SU-DHL-6 (cell line): ENCODE results near the gene B4GALNT1.

ENCODE experiments used
- H2AFZ ChIP-seq: fragments of 200-600 bp; sonication (generic); 2 replicates; pipeline ENCODE4 v1.6.1; 2014; ENCODE audit warnings: low read depth, mild to moderate bottlenecking, moderate library complexity, mixed read lengths, antibody characterized with exemption, low read length; ENCODE audit not compliant: severe bottlenecking
- H3F3A ChIP-seq: fragments of 200-600 bp; shearing (Covaris generic); 2 replicates; pipeline ENCODE4 v1.6.0; 2016; ENCODE audit warnings: antibody characterized with exemption, mild to moderate bottlenecking; ENCODE audit not compliant: insufficient read depth
- H3K27ac ChIP-seq: fragments of 200-600 bp; sonication (generic); 2 replicates; pipeline ENCODE4 v1.5.1; 2016; ENCODE audit warnings: low read depth, mild to moderate bottlenecking, low read length, moderate library complexity, mixed read lengths
- H3K27me3 ChIP-seq: fragments of 200-600 bp; sonication (generic), shearing (Covaris generic); 2 replicates; pipeline ENCODE4 v1.6.0; 2014; ENCODE audit warnings: mild to moderate bottlenecking, low read length
- H3K36me3 ChIP-seq: fragments of 200-600 bp; sonication (generic); 2 replicates; pipeline ENCODE4 v1.6.1; 2014; ENCODE audit warnings: mild to moderate bottlenecking, low read length, mixed read lengths
- H3K4me2 ChIP-seq: fragments of 300-600, 200-600 bp; shearing (Covaris generic), sonication (generic); 2 replicates; pipeline ENCODE4 v1.6.0; 2014; ENCODE audit warnings: low read length, low read depth, mild to moderate bottlenecking; ENCODE audit not compliant: poor library complexity, severe bottlenecking
- H3K4me3 ChIP-seq: fragments of 200-600 bp; sonication (generic); 2 replicates; pipeline ENCODE4 v1.5.1; 2014; ENCODE audit warnings: antibody characterized with exemption, low read length, mild to moderate bottlenecking, mixed read lengths; ENCODE audit not compliant: insufficient read depth, poor library complexity, severe bottlenecking
- H3K79me2 ChIP-seq: fragments of 200-600 bp; sonication (generic); 2 replicates; pipeline ENCODE4 v1.6.1; 2014; ENCODE audit warnings: mild to moderate bottlenecking, low read length, moderate library complexity; ENCODE audit not compliant: insufficient read depth
- H3K9ac ChIP-seq: fragments of 200-600 bp; sonication (generic); 2 replicates; pipeline ENCODE4 v1.7.0; 2014; ENCODE audit warnings: mild to moderate bottlenecking, low read length
- H3K9me2 ChIP-seq: fragments of 200-600 bp; sonication (generic); replicated peaks from 2 replicates; pipeline ENCODE4 v1.6.1; 2014; ENCODE audit warnings: low read length; ENCODE audit not compliant: insufficient read depth
- H3K9me3 ChIP-seq: fragments of 200-600 bp; sonication (generic); 2 replicates; pipeline ENCODE4 v1.6.1; 2014; ENCODE audit warnings: low read length, mixed read lengths; ENCODE audit not compliant: insufficient read depth
- H4K20me1 ChIP-seq: fragments of 200-600 bp; sonication (generic); 2 replicates; pipeline ENCODE4 v1.6.1; 2014; ENCODE audit warnings: low read depth, mild to moderate bottlenecking, antibody characterized with exemption, low read length, moderate library complexity, mixed read lengths
- CTCF ChIP-seq: fragments of 200-600 bp; sonication (generic); IDR thresholded peaks from one replicate; pipeline ENCODE4 v1.5.1; 2017; ENCODE audit warnings: antibody characterized with exemption, mild to moderate bottlenecking, low read length, moderate library complexity; ENCODE audit not compliant: insufficient read depth, poor library complexity, severe bottlenecking
- EZH2phosphoT487 ChIP-seq: fragments of 200-600 bp; sonication (generic), shearing (Covaris generic); conservative IDR thresholded peaks from 2 replicates; pipeline ENCODE4 v1.6.1; 2018; ENCODE audit warnings: mild to moderate bottlenecking, antibody characterized with exemption, low read length, moderate library complexity, mixed read lengths

Gene B4GALNT1

DNA sequence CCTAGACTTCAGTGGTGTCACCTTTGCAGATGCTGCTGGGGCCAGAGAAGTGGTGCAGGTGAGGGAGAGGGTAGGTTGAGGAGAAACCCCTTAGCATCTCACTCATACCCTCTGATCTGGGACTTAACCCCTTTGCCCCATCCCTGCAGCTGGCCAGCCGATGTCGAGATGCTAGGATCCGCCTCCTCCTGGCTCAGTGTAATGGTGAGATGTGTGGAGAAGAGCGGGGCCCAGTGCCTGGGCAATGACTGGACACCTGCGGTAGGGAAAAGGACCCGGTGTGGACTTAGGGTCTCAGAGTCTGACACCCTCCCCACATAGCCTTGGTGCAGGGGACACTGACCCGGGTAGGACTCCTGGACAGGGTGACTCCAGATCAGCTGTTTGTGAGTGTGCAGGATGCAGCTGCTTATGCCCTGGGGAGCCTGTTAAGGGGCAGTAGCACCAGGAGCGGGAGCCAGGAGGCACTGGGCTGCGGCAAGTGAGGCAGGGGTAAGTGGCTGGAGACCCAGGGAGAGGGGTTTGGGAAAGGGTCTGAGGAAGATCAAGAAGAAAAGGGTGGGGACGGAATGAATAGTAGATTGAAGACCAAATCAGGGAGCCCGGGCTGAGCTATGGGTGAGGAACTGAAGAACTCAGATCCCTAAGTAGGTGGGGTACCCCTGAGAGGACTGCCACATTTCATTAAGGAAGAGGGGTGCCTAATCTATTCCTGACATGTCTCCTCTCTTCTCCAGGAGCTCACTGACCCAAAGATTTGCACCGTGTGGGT, 7.6 kb downstream of the B4GALNT1 start:
- Histone ChIP-seq H3K36me3 (no peaks in the 10 kb centered on the region), H3K9ac (no peak overlapping the region), H3K27ac (no peak overlapping the region), H3K9me3 (no peaks in the 10 kb centered on the region), H3K9me2 (no peaks in the 10 kb centered on the region), H2AFZ (no peak overlapping the region), H3K27me3 (no peaks in the 10 kb centered on the region), H3F3A (no peaks in the 10 kb centered on the region), H3K79me2 (no peaks in the 10 kb centered on the region), H3K4me3 (no peak overlapping the region), H3K4me2 (no peak overlapping the region), H4K20me1 (no peaks in the 10 kb centered on the region)
- no peak for TF ChIP-seq EZH2phosphoT487
- no peak for TF ChIP-seq CTCF

- Histone ChIP-seq H3K27ac (no peak overlapping the region), H3K79me2 (no peaks in the 10 kb centered on the region), H3K36me3 (no peaks in the 10 kb centered on the region), H3K9ac (no peak overlapping the region), H3K9me3 (no peaks in the 10 kb centered on the region), H3F3A (no peaks in the 10 kb centered on the region), H2AFZ (no peak overlapping the region), H3K4me3 (no peak overlapping the region), H3K27me3 (no peaks in the 10 kb centered on the region), H4K20me1 (no peaks in the 10 kb centered on the region), H3K9me2 (no peaks in the 10 kb centered on the region), H3K4me2 (no peak overlapping the region)
- TF ChIP-seq EZH2phosphoT487 = no peak
- TF ChIP-seq CTCF = no peak
These were observed 8.4 kb downstream of the B4GALNT1 start for GRCh38 chr12:57624441-57625220.

DNA sequence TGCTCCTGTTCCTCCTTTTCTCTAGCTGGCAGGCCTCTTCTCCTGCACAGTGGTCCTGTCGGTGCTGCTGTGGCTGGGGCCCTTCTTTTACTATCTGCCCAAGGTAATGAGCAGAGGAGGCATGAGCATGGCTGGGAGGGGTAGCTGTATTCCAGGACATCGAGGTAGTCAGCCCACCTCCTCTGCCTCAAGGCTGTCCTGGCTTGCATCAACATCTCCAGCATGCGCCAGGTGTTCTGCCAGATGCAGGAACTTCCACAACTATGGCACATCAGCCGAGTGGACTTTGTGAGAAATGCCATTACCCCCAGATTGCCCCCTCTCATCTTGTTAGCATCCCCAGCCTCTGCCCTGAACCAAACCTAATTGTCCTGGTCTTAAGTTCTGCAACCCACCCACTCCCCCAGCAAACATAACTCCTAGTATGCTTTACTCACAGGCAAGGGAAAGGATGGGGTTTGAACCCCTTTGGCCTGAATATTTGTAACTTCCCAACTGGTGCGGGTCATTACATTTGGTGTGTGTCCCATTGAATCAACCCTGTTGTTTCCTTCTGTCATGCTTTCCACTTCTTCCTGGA, 9.1 kb downstream of the B4GALNT1 start:
- no peaks in the 10 kb centered on the region for H4K20me1 ChIP-seq
- H3K27me3 ChIP-seq = no peaks in the 10 kb centered on the region
- no peaks in the 10 kb centered on the region for H3K9me2 ChIP-seq
- H3K4me2 ChIP-seq = no peak overlapping the region
- no peak for TF ChIP-seq EZH2phosphoT487
- no peak for TF ChIP-seq CTCF
- no peak overlapping the region for H3K27ac ChIP-seq
- no peaks in the 10 kb centered on the region for H3K9me3 ChIP-seq
- no peaks in the 10 kb centered on the region for H3K36me3 ChIP-seq
- H3K9ac ChIP-seq = no peak overlapping the region
- H2AFZ ChIP-seq = no peak overlapping the region
- H3F3A ChIP-seq = no peaks in the 10 kb centered on the region
- no peaks in the 10 kb centered on the region for H3K79me2 ChIP-seq
- no peak overlapping the region for H3K4me3 ChIP-seq
